ENCODE data around the gene OTOF.
"Not testable (repeated sequence)": the region's sequence is repeated elsewhere in the genome, so short reads cannot be mapped to it uniquely, and the experiment has no call there.

Gene OTOF

DNA sequence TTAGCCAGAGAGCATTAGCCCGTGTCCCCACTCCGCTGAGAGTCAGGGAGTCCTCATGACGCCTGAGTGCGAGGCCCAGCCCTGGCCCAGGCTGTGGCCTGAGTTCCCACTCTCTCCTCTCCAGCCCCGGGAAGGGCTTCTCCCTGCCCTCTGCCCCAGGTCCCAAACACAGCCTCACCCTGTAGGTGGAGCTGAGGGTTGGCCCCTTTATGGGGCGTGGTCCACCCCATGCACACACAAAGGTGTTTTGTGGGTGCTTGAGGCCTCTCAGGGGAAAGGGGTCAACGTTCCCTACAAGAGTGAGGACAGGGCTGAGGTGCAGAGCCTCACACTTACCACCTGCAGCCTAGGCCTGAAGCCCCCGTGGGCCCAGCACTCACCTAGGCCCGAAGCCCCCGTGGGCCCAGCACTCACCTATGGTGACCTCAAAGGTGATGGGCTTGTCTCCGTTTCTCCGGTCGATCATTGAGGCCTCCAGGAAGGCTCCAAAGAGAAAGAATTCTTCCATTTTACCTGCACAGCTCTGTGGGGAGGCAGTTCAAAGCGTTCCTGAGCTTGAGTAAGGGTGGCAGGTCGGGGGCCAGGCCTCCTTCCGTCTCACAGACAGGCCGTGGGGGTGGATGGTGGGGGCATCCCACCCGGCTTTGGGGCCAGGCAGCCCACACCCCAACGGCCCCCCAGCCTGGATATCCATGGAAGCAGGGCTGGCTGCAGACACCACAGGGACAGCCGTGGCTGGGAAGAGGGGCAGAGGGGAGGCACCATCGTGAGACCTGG lies 2.1 kb upstream of the OTOF start:
- DNase-seq = no peak

DNA sequence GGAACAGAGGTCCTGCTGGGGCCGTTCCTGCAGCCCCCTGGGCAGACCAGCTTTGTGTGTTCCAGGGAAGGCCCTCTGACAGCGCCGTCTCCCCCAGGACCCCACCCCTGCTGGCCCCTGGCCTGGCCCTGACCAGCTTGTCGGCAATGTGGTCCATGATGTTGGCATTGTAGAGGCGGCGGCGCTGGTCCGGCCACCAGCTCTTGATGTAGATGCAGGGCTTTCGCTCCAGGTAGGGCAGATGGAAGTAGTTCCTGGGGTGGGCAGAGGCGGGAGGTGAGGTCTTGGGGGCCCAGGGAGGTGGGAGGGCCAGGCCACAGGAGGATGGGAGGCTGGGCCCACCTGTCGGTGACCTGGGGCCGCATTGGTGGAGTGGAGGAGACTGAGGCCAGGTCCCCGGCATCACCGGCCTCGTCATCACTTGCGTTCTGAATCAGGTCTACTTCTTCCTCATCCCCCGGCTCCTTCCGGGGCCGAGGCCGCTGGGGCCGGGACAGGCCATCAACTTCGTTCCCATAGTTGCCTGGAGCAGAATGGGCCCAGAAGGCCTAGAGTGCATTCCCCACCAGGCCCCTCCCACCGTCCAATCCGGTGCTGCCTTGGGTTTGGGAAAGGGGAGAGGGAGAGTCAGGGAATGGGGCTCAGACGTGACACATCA lies 1.3 kb upstream of the OTOF start:
- DNase-seq = no peak

DNA sequence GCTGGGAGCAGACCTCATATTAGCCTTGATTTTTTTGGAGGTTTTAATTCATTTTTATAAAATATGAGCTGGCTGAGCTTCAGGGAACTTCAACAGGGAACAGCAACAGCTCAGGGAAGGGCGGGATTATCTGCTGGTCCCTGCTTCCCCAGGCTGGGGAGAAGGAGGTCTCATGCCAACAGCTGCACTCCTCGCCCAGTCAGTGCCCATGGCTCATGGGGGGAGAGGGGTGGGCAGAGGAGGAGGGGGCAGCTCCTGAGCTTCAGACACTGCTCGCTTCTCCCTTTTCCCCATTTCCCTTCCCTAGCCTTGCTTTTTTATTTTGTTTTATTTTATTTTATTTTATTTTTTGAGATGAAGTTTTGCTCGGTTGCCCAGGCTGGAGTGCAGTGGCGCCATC lies 442 bp upstream of the OTOF start:
- DNase-seq = no peak

DNA sequence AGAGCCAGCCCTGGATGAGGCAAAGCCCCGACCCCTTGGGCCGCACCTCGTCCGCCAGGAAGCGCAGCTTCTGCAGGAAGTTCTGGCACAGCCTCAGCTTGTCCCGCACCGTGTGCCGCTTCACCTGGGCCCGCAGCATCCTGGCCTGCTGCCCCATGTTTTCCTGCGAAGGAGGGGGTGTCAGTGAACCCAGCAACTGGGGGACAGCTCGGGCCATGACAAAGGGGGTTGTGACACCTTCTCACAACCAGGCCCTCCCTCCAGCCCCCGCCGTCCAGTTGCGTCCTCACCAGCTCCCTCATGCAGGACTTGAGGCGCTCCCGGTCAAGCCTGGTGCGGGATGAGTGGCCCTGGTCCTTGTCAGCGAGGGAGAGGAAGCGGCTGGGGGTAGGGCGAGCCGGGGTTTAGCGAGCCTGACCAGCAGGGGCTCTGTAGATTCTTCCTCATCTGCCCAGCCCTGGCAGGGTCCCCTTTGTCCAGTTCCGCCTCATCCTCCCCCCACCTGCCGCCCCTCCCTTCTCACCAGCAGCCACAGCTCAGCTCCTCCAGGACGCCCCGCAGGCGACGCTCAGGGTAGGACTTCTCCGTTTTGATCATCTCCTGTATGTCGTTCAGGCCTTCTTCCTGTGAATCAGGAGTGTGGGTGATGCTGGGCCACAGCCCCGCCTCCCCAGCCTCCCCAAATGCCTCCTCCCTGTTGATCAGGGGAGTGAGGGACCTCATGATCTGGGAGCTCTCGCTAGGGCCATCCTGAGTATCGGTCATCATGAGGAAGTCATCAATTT lies 606 bp downstream of the OTOF start:
- no peak for DNase-seq

DNA sequence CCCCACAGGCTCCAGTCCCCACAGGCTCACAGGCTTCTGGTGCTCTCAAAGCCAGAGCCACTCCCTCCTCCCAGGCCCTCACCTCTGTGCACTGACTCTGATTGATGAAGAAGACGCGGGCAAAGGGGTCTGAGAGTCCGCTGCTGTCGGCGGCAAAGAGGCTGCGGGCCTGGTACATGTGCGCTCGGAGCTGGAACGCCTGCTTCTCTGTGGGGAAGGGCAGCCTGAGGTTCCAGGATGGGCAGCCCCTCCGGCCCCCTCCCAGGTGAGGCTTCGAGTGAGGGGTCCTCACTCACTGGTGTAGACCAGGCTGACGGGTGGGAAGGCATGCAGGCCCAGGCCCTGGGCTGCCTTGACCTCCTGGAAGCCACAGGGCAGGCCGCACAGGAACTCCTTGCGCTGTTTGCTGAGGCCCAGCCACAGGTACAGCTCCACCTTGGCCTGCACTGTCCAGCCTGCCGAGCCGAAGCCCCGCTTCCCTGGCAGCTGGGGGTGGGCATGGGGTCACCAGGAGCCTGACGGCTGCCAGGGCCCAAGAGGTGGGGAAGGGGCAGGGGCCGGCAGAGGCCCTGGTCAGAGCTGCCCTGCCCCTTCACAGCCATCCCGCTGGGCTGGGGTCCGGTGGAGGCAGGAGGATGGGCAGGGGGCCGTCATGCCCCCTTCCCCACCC lies 2.0 kb downstream of the OTOF start:
- DNase-seq = no peak

DNA sequence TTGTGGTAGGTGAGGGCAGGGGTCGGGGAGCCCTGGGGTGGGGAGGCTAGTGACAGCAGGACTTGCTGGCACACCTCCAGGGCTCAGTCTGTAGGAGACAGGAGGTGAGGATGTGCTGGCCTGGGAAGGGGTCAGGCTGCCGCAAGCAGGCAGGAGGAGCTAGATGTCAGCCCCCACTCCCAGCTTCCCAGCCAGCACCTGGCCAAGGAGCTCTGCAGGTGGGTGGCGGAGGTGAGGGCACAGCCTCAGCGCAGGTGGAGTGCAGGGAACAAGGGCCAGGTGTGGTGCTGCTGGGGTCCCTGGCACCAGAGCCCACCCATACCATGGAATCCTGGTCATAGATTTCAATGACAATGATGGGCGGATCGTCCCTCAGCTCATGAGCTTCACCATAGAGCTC lies 2.9 kb downstream of the OTOF start:
- DNase-seq = no peak

DNA sequence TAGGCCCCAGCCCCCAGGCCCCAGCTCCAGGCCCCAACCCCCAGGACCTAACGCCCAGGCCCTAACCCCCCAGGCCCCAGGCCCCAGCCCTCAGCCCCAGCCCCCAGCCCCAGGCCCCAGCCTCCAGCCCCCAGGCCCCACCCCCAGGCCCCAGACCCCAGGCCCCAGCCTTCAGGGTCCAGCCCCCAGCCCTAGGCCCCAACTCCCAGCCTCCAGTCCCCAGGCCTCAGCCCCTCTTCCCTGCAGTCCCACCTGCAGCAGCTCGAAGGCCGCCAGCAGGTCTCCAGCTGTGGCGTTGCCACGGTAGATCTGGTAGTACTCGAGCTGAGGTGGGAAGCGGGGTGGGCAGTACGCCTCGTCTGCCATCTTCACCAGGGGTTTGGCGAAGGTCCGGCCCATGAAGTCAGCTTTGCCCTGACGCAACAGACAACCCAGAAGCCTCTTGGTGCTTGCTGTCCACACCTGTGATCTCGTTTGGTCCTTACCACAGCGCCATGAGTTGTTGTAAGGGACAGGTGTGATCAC lies 3.6 kb downstream of the OTOF start:
- no peak for DNase-seq

DNA sequence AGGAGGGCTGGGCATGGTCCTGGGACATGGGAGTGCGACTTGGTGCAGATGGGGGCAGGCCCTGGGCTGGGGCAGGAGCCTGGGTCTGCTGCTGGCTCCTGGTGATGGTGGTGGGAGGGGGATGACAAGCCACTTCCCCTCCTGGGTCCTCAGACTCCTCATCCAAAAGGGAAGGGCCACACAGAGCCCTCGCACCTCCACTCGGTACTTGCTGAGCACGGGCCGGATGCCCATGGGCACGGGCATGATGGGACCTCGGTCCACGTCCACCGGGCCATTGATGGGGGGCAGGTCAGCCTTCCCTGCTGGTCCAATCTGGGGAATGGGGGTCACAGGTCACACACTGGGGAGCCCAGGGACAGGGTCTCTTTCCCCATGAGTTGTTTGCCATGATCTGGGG lies 4.1 kb downstream of the OTOF start:
- DNase-seq = no peak

DNA sequence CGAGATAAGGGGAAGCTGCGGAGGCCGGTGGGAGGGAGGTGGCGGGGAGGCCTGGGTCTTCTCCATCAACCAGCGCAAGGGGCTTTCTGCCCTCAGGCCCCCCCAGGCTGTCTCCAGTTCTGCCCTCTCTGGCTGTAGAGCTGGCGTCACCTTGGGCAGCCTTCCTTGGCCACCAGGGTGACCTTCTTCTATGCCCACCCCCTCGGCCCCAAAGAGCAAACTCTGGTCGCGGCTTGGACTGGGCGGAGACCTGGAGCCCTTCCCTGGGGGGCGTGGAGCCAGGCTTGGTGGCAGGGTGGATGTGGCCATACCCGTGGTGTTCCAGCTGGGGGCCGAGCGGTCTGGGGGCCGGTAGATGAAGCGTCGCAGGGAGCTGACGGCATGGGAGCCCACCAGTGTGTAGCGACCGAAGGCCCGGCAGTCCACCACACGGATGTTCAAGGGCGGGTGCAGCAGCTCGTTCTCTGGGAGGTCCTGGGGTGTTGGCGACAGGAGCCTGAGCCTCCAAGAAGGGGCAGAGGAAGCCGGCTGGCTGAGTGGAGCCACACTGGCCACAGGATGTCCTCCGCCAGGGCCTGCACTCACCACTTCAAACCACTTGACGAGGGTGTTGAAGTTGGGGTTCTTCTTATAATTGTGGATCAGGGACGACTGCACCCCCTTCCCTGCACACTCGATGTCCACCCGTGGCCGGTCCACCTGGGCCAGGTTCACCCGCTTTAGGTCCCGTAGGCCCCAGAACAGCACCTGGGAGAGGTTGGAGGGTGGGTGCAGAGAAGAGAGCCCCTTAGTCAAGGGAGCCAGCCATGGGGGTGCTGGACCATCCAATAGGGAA lies 4.9 kb downstream of the OTOF start:
- DNase-seq = no peak

DNA sequence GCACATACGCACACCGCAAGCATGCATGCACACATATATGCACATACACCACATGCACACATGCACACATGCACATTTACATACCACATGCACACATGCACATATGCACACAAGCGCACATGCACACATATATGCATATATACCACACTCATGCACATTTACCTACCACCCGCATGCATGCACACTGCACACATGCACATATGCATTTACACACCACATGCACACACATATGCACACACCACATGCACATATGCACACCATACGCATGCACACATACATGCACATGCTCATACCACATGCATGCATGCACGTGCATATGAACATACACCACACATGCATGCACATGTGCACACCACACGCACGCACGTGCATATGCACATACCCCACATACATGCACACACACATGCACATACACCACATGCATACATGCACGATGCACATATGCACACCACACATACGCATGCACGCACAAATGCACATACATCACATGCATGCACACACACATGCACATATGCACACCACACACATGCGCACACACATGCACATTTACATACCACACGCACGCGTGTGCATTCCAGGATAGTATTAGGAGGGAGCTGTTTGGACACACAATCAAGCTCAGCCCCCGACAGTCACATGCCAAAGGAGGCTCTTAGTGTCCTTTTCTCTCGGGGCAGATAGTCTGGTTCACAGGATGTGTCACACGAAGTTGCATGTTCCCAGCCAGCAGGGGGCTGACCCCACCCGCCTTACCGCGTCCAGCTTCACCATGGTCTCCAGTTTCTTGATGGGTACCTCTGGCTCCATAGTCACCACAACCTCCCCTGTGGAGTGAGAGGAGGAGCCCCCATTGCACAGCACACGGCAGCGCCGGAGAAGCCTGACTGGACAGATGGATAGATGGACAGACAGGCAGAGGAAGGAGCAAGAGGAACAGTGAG lies 5.9 kb downstream of the OTOF start:
- no peak for DNase-seq

DNA sequence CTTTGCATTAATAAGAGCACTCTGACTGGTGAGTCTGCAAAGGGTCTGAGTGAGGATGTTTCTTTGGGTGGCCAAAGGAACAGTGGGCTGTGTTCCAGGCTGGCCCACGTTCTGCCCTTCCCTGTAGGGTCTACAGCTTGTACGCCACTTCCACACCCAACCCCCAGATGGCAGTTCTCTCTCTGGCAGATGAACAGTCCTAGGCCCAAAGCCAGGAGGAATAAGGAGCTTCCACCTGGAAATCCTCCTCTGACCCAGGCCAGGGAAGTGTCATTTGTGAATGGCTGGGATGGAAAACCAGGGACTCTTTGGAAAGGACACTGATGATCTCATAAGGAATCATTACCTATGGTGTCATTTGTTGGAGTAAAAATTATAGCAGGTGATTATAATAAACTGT lies 6.6 kb downstream of the OTOF start:
- no peak for DNase-seq

DNA sequence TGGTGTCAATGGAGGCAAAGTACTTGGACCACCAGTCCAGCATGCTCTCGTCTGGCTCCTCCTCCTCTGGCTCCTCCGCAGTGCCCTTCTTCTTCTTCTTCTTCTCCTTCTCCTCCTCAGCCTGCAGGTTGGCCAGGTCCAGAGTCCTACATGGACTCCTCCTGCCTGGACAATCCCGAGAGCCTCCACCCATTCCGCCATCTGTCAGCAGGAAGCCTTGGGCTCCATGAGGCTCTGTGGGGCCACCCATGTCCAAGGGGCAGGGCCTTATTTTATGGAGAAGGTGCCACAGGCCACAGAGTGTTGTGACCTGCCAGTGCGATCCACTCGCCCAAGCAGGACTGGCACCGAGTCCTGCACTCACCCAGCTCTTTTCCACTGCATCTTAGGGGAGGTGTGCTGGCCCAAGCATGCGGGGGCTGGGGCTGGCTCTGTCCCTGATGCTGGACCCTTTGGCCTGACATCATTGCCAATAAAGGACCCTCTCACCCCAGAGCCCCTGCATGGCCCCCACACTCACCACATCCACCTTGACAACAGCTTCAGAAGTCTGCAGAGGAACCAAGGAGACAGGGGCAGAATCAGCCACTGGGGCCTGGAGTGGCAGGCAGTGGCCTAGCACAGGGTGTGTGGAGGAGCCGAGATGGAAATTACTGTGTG lies 7.2 kb downstream of the OTOF start:
- no peak for DNase-seq

DNA sequence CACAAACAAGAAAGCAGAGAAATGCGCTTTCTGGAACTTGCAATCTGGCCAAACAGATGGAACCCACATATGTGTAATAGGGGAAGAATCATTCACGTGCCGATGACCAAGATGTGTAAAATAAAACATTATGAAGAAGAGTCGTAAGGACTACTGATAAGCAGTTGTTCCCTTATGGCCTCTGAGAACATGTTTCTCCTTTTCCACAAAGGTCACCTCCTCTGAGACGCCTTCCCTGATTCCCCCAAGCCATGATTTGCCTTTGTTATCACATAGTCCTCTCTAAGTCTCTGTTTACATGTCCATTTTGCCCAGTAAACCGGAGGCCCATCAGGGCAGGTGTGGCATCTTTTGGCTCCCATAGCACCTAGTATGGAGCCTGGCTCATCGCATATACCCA lies 8.0 kb downstream of the OTOF start:
- DNase-seq = no peak

DNA sequence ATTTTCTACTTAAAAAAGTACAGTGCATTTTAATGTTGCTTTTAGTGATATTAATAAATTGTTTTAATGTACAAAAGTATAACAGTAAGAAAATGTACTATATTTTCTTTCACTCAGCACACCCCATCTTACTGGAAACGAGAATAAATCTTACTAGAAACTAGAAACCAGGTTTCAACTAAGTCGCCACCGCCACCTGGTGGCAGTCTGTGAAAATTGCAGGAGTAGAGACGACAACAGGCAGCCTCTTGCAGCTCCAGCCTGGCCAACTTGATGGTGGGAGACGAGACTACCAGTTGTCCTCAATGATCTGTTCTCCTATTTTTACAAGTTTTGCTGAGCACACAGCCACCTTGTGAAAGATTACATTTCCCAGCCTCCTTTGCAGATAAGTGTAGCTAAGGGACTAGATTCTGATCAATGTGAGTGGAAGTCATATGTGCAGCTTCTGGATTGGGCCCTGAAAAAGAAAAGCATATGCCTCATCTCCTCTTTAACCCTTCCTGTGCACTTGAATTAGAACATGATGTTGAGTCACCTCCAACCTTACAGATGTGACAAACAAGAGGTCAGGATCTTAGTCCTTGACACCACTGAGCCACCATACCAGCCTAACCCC lies 8.7 kb downstream of the OTOF start:
- peak; percentile 10 for DNase-seq

DNA sequence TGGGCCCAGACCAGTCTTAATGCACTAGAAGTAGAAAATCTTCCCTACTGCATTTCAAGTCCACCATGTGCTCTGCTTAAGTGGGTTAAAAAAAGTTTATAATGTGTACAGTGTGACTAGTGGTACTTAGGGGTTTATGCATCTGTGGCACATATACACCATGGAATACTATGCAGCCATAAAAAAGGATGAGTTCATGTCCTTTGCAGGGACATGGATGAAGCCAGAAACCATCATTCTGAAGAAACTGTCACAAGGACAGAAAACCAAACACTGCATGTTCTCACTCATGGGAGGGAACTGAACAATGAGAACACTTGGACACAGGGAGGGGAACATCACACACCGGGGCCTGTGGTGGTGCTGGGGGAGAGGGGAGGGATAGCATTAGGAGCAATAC lies 9.4 kb downstream of the OTOF start:
- not testable (repeated sequence) for DNase-seq

DNA sequence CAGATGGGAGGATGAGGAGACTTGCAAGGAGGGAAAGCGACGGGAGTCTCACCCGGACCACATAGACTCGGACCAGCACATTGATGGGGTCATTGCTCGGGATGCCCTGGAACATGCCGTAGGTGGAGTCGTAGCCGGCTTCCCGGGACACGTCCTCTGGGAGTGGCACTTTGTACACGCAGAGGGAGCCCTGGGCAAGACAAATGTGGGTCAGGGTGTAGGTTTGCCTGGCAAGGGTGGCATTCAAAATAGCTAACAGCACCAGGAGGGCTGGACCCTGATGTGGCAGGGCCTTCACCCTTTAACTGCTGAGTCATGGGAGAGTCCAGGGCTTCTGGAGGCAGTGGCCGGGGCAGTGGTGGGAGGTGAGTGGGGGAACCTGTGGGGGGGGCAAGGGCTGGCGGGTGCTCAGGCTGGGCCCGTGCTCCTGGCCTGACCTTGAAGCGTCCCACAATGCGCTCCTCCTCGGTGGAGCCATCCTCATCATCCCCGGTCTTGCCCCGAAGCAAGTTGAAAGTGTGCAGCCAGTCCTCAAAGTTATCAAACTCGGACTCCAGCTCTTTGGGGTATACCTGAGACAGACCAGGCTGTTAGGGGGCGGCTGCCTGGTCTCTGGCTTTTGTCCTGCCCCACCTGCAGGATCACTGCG lies 11.1 kb downstream of the OTOF start:
- DNase-seq = no peak

DNA sequence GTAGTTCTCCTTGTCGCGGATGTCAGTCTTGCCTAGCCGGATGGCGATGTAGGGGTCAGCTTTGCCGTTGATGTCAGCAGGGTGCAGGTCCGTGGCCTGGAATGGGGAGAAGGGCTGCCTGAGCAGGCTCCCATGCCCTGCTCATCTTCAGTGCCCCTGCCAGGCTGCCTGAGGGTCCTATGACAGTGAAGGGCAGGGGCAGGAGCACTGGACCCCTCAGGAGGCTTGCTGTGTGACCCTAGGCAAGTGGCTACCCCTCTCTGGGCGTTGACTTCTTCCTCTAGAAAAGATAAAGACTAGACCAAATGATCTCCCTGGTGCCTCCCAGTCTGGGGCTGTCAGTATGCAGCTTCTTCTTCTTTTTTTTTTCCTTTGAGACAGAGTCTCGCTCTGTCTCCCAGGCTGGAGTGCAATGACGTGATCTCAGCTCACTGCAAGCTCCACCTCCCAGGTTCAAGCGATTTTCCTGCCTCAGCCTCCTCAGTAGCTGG lies 11.9 kb downstream of the OTOF start:
- DNase-seq = no peak

DNA sequence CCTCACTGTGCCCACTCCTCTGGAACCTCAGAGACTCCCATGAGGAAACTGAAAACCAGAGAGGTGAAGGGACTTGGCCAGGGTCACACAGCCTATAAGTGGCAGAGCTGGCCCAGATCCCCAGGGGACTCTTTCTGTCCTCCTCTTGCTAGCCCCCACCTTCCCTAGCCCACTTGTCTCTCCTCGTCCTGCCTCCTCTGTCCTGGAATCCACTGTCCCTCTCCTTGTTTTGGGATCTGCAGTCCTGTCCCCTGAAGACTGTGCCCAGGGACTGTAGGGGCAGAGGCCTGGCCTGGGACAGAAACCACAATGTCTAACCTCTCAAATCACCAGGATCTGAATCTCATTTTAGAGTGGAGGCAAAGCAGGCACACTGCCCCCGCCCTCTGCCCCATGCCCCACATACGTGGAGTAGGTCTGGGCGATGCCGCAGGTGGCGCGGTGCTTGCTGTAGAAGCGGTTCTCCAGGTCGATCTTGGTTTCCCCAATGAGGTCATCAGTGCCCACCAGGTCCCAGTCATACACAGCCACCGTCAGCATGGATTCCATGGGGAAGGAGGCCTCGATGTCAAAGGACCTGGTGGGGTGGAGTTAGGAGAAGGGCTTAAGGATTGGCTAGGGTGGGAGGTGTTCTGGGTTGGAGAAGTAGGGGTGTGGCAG lies 12.5 kb downstream of the OTOF start:
- DNase-seq = no peak

Measured in SHP77 treated with DMSO at 0.1 percent for 48 hours (cell line).